K562 (cell line): ENCODE results near the gene MVD. TPM values are rescaled to one million over a fixed set of nuclear protein-coding genes. Genes with fewer than 3 reads are reported as not detected.
A peak's percentile ranks its signal among the peaks of the same experiment; 100 is the strongest.

ENCODE experiments used
- BMI1 ChIP-seq: fragments of 150-350 bp; IDR thresholded peaks from 2 replicates; pipeline ENCODE4 v1.6.1; 2014; ENCODE audit warnings: low read length
- CHCHD3 ChIP-seq: fragments of 250-450 bp; sonication (Bioruptor Pico); IDR thresholded peaks from 2 replicates; pipeline ENCODE4 v2.1.2; 2022; ENCODE audit warnings: mild to moderate bottlenecking
- HNRNPLL ChIP-seq: fragments of 200-400 bp; formaldehyde crosslinking; IDR thresholded peaks from 2 replicates; pipeline ENCODE4 v1.6.1; 2017; ENCODE audit warnings: low read length, low read depth, mild to moderate bottlenecking; ENCODE audit not compliant: poor library complexity, severe bottlenecking
- NCOR1 ChIP-seq: fragments of 450-650 bp; IDR thresholded peaks from 2 replicates; pipeline ENCODE4 v1.6.1; 2016; ENCODE audit warnings: mild to moderate bottlenecking, moderate library complexity
- NR2C1 ChIP-seq, 2 experiments: fragments of 450-650 bp; IDR thresholded peaks; 2 replicates each; pipeline ENCODE4 v1.6.1; 2017; ENCODE audit warnings: mild to moderate bottlenecking in 2 of 2, antibody characterized with exemption in 1 of 2, inconsistent platforms in 1 of 2, missing compliant biosample characterization in 1 of 2, missing genetic modification characterization in 1 of 2
- ZFP36 ChIP-seq: fragments of 150-350 bp; IDR thresholded peaks from 2 replicates; pipeline ENCODE4 v1.6.1; 2018; ENCODE audit warnings: low read length, low read depth; ENCODE audit not compliant: partially characterized antibody
- ZNF165 ChIP-seq: fragments of 250-450 bp; sonication (Bioruptor Pico); IDR thresholded peaks from 2 replicates; pipeline ENCODE4 v1.4.0; 2020; ENCODE audit warnings: borderline replicate concordance
- ZNF174 ChIP-seq: fragments of 250-450 bp; sonication (Bioruptor Pico); IDR thresholded peaks from 2 replicates; pipeline ENCODE4 v1.4.0; 2020; ENCODE audit warnings: mild to moderate bottlenecking
- ZNF175 ChIP-seq: fragments of 200-800 bp; sonication (Bioruptor generic); IDR thresholded peaks from 2 replicates; pipeline ENCODE4 v1.6.1; 2016; ENCODE audit warnings: low read depth, mild to moderate bottlenecking, missing genetic modification characterization, missing compliant biosample characterization
- ZNF311 ChIP-seq: fragments of 250-450 bp; sonication (Bioruptor Pico); IDR thresholded peaks from 2 replicates; pipeline ENCODE4 v1.4.0; 2020; ENCODE audit warnings: mild to moderate bottlenecking, moderate library complexity
- ZSCAN29 ChIP-seq: fragments of 450-650 bp; IDR thresholded peaks from 2 replicates; pipeline ENCODE4 v1.6.1; 2017
- polyA plus RNA-seq, 8 experiments: library from polyadenylated mRNA; depleted of rRNA in 4 of 8; stranded (reverse) in 5 of 8; unstranded in 3 of 8; fragments of >200 nt; fragmentation: Nextera tagmentation in 2 of 8; fragmentation: Illumina TruSeq in 1 of 8; extraction: Ambion mirVana in 2 of 8; extraction: Trizol in 1 of 8; gene quantifications; 2 replicates each; pipeline versions ENCODE4 v1.2.1 to v1.2.3, GENCODE V29; 2011 to 2014; ENCODE audit warnings: inconsistent platforms in 1 of 8, missing spikeins in 1 of 8
- total RNA-seq, 7 experiments: library from RNA; depleted of rRNA in 6 of 7; stranded (reverse); fragments of >200 nt in 6 of 7; fragmentation: Illumina TruSeq in 2 of 7; extraction: Trizol in 2 of 7; gene quantifications; 2 replicates each; pipeline versions ENCODE4 v1.2.1 to v1.2.3, GENCODE V29; 2011 to 2021; ENCODE audit warnings: low replicate concordance in 1 of 7
- TF ChIP-seq, protein P1 (sequence below): fragments of 450-650 bp; formaldehyde crosslinking; IDR thresholded peaks from 2 replicates; pipeline ENCODE4 v1.4.0; 2020; ENCODE audit warnings: mild to moderate bottlenecking, moderate library complexity
- TF ChIP-seq, protein P2 (sequence below), 2 experiments: fragments of 450-650 bp; formaldehyde crosslinking in 1 of 2; IDR thresholded peaks; 2 replicates each; pipeline versions ENCODE4 v1.4.0 to v1.6.1; 2014 to 2020; ENCODE audit warnings: mild to moderate bottlenecking in 2 of 2, borderline replicate concordance in 1 of 2, low read depth in 1 of 2

MVD gene
- total and polyA plus RNA-seq, 9 of the 15 experiments (the other 6 are each of a cell fraction or from before 2014, with no cell fraction given): 12.2 to 141 (median 45.3) TPM

DNA sequence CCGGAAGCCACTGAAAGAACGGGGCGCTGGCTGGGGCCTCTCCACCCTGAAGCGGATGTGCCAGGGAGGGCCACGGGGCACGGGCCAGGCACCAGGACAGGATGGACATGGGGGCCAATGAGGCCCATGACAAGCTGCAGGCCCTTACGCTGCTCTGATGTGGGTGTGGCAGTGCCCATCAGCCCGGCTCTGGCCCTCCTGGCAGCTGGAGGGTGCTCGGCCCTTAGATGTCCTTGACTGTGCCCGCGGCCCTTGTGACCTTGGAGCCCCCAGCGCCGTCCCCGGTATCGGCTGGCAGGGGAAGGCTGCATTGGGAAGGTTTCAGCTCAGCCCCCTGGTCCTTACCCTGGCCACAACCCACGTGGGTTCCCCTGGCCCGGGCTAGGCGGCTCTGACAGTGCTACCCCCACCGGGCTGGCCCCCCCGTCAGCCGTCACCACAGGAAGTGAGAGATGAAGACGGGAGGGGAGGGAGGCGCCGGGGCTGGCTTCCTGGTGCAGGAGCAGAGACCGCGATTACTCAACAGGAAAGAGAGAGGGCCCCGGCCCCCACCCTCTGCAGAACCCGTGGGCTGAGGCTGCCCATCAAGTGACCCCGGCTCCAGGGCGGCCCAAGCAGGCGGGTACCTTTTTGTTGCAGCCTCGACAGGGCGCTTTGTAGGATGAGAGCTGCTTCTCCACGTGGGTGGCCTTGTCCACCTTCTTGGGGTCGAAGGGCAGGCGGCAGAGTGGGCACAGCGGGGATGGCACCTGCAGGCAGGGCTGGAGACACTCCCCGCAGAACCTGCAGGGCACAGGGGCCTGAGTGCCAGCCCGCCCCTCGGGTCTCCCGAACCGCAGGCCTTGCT lies 38.0 kb upstream of the MVD start (continued):
- TF ChIP-seq, protein P1, sequence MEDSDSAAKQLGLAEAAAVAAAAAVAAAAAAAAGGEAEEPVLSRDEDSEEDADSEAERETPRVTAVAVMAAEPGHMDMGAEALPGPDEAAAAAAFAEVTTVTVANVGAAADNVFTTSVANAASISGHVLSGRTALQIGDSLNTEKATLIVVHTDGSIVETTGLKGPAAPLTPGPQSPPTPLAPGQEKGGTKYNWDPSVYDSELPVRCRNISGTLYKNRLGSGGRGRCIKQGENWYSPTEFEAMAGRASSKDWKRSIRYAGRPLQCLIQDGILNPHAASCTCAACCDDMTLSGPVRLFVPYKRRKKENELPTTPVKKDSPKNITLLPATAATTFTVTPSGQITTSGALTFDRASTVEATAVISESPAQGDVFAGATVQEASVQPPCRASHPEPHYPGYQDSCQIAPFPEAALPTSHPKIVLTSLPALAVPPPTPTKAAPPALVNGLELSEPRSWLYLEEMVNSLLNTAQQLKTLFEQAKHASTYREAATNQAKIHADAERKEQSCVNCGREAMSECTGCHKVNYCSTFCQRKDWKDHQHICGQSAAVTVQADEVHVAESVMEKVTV: 0 out of 2 replicates have a peak, but pooled peaks have one; percentile 5
- TF ChIP-seq, protein P2, sequence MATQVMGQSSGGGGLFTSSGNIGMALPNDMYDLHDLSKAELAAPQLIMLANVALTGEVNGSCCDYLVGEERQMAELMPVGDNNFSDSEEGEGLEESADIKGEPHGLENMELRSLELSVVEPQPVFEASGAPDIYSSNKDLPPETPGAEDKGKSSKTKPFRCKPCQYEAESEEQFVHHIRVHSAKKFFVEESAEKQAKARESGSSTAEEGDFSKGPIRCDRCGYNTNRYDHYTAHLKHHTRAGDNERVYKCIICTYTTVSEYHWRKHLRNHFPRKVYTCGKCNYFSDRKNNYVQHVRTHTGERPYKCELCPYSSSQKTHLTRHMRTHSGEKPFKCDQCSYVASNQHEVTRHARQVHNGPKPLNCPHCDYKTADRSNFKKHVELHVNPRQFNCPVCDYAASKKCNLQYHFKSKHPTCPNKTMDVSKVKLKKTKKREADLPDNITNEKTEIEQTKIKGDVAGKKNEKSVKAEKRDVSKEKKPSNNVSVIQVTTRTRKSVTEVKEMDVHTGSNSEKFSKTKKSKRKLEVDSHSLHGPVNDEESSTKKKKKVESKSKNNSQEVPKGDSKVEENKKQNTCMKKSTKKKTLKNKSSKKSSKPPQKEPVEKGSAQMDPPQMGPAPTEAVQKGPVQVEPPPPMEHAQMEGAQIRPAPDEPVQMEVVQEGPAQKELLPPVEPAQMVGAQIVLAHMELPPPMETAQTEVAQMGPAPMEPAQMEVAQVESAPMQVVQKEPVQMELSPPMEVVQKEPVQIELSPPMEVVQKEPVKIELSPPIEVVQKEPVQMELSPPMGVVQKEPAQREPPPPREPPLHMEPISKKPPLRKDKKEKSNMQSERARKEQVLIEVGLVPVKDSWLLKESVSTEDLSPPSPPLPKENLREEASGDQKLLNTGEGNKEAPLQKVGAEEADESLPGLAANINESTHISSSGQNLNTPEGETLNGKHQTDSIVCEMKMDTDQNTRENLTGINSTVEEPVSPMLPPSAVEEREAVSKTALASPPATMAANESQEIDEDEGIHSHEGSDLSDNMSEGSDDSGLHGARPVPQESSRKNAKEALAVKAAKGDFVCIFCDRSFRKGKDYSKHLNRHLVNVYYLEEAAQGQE (IDR thresholded peaks at IDR 0.05; ENCODE audit: borderline replicate concordance): 0 out of 2 replicates have a peak, but pooled peaks have one; percentile 15
- TF ChIP-seq, protein P2 (CRISPR knock-in tag; IDR thresholded peaks at IDR 0.05; ENCODE audit: low read depth): no peak
- TF ChIP-seq NCOR1: no peak
- no peak for TF ChIP-seq BMI1
- TF ChIP-seq NR2C1 (IDR thresholded peaks at IDR 0.05): no peak; the same call in 1 of the 2 replicates
- TF ChIP-seq NR2C1 (tag; IDR thresholded peaks at IDR 0.05): no peak
- no peak for TF ChIP-seq ZNF174
- no peak for TF ChIP-seq ZFP36
- TF ChIP-seq CHCHD3: no peak
- TF ChIP-seq ZNF165 (CRISPR knock-in tag): 0 out of 2 replicates have a peak, but pooled peaks have one; percentile 21
- no peak for TF ChIP-seq HNRNPLL
- peak; percentile 18; the same call in 1 of the 2 replicates for TF ChIP-seq ZNF311 (CRISPR knock-in tag)
- no peak for TF ChIP-seq ZNF175 (CRISPR knock-in tag)
- TF ChIP-seq ZSCAN29: no peak
